GM12874 (cell line): ENCODE data around the gene SLIT3.

Experiments
- CTCF ChIP-seq: IDR thresholded peaks from 2 replicates; pipeline ENCODE4 v1.5.1; 2011; ENCODE audit warnings: low read depth, mild to moderate bottlenecking, control low read depth, low read length, moderate library complexity; ENCODE audit not compliant: insufficient read depth

The SLIT3 gene

GRCh38 chr5:169048181-169049125, 252.5 kb downstream of the SLIT3 start:
- no peak for TF ChIP-seq CTCF

GRCh38 chr5:169044962-169045361, 256.0 kb downstream of the SLIT3 start:
- TF ChIP-seq CTCF: no peak

- no peak for TF ChIP-seq CTCF
These were observed 259.8 kb downstream of the SLIT3 start for GRCh38 chr5:169041180-169041579.

- TF ChIP-seq CTCF: no peak
These were observed 261.3 kb downstream of the SLIT3 start for GRCh38 chr5:169039592-169039991.

- TF ChIP-seq CTCF: no peak
These were observed 263.5 kb downstream of the SLIT3 start for GRCh38 chr5:169037466-169037865.

GRCh38 chr5:169036079-169036805, 264.7 kb downstream of the SLIT3 start:
- no peak for TF ChIP-seq CTCF

GRCh38 chr5:169029661-169030274, 271.2 kb downstream of the SLIT3 start:
- TF ChIP-seq CTCF: no peak
